GM21529 (cell line): Measurements from ENCODE around the gene CACNA1I.

Source experiments
- ATAC-seq: cut with Tn5 transposase; IDR thresholded peaks from one replicate; pipeline ENCODE4 v1.9.1; 2021; ENCODE audit not compliant: unreplicated experiment

Gene CACNA1I

DNA sequence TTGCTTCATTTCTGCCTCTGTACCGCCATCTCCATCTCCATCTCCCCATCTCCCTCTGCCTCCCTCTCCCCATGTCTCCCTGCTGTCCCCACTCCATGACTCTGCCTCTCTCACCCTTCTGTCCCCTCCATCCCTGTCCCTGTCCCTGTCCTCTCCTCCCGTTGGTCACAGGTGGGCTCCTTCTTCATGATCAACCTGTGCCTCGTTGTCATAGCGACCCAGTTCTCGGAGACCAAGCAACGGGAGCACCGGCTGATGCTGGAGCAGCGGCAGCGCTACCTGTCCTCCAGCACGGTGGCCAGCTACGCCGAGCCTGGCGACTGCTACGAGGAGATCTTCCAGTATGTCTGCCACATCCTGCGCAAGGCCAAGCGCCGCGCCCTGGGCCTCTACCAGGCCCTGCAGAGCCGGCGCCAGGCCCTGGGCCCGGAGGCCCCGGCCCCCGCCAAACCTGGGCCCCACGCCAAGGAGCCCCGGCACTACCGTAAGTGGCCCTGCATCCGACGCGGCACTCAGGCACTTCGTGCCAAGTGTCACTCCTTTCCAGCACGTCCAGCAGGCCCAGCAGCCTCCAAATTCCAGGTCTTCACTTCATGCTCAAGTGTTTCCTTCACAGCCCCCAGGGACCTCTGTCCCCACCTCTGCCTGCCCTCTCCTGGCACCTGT, 76.0 kb downstream of the CACNA1I start:
- no peak for ATAC-seq

DNA sequence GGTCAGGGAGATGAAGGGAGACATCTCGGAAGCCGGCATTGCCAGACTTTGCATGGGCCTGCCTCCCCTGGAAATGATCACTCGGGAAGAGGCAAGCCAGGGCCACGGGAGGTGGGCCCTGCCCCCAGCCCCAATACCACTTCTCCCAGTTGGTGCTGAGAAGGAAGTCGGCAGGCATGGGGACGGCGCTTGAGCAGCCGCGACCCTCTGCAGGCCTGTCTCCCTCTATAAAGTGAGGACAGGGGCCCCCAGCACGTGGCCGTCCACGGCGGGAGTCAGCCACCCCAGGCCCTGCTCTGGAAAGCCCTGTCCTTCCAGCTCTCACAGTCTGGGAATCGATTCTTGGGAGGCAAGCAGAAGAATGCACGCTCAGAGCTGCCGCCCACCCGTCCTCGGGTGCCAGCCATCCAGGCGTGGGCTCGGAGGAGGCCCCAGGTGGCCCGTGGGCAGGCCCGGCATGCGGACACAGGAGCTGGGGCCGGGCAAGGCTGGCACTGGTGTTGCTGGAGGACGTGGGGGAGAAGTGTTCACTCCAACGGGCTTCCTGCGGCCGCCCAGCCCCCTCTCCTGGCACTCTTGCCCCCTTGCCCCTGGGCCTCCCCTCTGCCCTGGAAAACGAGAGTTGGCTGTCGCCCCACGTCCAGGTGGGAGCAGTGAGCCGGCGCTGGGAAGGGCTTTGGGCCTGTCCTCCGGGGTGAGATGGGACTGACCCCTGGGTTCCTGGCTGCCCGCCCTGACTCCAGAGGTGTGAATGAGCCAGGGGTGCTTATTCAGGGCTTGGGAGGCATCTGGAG, 77.5 kb downstream of the CACNA1I start:
- ATAC-seq = no peak

DNA sequence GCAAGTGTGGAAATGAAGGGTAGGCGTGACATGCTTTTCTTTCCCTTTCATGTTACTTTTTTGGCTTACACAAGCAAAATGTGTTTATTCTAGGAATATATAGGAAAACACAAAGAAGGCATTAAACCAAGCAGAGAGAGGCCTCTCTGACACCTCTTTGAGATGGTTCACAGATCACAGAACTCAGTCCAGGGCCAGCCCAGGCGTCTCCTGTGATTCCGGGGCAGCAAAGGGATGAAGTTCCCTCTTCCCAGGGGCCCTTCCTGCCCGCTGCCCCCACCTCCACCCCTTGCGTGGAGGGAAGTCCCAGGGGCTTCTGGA, 78.0 kb downstream of the CACNA1I start:
- ATAC-seq = no peak

DNA sequence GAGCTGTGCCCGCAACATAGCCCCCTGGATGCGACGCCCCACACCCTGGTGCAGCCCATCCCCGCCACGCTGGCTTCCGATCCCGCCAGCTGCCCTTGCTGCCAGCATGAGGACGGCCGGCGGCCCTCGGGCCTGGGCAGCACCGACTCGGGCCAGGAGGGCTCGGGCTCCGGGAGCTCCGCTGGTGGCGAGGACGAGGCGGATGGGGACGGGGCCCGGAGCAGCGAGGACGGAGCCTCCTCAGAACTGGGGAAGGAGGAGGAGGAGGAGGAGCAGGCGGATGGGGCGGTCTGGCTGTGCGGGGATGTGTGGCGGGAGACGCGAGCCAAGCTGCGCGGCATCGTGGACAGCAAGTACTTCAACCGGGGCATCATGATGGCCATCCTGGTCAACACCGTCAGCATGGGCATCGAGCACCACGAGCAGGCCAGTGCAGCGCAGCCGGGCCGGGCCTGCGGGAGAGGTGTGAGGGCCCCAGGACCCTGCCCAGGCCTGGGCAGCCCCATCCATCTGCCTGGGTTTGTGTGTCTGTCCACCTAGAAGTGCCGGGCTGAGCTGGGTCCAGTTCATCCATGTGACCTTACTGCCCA, 79.0 kb downstream of the CACNA1I start:
- ATAC-seq = no peak

DNA sequence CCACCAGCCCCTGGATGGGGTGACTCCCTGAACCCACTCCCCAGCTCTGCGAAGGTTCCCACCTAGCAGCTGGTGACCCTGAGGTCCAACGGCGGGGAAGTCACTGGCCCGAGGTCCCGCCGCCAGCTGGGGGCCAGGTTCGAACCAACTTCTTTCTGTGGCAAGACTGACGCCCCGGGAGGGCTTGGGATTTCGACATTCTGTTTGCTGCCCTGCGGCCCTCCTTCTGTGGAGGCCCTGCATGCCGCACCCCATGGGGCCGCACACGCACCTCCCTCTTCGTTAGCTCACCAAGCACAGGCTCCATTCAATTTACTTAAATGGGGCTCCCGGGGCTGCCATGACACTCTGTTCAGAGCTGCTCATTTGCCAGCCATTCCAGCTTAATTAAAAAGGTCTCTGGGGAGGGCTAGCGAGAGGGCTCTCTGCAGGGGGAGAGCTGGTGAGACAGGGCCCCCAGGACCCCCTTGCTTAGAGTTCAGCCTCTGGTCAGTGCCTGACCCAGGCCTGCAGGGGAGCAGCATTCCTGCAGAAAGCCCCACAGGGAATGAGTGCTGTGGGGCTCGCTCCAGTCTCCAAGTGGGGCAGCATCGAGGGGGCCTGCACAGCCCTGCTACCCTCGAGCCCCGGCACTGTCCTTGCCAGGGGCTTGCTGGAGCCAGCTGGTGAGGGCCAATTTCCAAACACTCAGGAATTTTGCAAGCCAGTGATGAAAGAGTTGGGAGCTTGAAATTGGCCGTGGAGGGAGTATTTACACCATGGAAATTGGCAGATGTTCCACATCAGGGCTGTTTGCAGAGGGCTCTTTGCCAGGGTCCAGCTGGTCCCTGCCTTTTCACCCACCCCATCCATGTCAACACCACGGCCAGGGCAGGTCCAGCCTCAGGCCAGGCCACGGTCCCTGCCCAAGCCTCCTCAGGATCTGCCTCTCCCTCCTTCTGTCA, 80.8 kb downstream of the CACNA1I start:
- no peak for ATAC-seq

DNA sequence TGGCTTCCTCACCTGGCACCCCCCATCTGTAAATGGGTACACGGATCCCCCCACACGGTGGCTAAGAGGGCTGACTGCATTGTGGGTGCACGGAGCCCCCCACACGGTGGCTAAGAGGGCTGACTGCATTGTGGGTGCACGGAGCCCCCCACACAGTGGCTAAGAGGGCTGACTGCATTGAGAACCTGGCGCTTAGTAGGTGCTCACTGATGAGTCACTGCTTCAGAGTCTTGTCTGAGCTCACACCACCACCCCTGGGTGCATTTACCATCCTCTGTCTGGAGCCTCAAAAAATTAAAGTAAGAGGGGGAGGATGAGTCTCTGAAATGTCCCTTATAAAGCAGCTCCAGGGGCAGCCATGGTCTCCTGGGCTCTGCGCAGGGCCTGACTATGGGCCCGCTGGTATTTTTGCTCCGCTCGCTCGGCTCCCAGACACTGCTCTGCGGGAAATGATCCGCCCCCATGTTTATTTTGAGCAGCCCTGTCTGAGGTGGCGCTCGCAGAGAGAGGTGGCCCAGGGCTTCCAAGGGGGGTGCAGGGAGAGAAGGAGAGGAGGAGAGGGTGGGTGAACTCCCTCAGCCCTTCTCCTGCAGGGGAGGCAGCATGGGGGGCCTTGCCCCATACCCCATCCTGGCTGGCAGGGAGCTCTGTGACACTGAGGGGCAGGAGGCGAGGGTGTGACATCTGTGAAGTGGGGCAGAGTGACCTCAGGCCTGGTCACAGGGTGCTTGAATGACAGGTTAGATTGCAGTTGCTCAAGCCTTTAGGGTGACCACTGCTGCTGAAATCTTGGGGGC, 82.6 kb downstream of the CACNA1I start:
- ATAC-seq = no peak

DNA sequence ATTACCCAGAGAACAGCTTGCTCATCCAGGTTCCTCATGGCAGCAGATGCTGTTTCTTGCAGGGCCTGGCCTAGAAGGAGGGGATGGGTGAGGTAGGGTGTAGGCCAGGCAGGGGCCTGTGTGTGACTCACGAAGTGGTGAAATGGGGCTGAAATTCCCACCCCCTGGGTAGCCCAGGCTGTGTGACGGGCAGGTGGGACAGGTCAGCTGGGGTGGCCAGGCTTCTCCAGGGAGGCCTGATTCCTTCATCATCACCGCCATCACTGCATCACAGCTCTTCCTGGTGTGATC, 83.2 kb downstream of the CACNA1I start:
- no peak for ATAC-seq

DNA sequence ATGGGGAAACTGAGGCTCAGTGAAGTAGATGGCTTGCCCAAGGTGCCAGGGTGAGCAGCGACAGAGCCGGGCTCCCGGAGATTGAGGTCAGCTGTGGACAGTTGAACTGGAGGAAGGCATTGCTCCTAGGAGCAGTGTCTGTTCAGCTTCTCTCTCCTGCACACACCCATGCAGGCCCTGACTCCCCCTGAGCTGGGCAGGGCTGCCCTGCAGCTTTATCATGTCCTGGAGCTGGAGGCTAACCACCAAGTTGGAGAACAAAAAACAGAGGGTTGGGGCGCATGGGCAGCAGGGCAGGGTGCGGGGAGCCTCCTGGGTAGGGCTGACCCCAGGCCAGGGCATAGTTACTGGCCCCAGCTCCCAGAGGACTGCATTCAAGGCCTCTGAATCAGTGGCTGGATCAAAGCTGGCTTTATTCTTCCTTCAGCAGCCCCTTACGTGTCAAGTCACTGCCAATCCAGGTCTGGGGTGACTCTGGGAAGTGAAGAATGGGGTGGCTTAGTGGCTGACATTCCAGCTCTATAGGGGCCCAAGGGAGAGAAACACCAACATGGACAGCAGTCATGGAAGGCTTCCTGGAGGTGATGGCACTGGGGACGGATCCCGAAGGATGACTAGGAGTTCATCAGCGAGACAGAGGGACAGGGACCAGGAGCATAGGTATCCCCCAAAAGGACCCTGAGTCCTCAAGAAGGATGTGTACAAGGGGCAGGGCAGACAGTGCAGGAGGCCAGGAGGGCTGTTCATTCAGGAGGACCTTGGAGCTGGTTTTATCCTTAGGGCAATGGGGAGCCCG, 83.8 kb downstream of the CACNA1I start:
- ATAC-seq = no peak

DNA sequence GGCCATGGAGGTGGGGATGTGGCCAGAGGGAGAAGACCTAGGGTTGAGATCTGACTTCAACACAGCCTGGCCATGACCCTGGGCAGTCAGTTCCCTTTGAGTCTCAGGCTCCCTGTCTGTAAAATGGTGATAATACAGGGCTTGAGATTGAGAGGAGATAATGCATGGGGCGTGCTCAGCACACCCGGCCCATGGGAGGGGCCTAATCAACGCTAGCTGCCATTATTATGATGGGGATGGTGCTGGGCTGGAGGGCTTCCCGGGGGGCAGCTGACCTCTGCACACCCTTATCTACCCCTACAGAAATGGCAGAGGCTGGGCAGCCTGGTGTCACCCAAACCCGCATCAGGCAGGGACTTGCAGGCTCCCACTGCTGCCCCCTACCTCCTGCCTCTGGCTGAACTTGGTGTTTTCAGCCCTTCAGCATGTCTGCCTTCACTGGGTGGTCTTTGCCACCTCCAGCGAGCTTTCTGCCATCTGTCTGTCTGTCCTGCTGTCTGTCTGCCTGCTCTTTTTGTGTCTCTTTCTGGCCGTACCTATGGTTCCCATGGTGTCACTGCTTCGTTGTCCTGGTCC, 84.5 kb downstream of the CACNA1I start:
- no peak for ATAC-seq

DNA sequence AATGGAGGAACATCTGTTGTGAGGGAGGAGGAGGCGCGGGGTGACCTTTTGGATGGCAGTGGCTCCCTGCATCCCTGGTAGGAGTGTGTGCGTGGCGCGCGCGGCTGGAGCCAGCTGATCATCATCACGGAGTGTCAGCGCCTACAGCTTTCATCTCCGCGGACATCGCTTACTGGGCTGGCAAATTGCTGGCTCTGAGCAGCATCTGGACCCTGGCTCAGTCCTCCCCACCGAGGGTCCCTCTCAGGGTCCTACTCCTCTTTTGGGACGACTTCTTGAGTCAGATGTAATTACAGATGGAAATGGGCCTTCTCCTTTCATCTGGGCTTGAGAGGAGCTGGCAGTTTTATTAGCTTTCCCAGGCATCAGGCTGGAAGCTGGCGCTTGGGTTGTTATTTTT, 85.3 kb downstream of the CACNA1I start:
- ATAC-seq = no peak

DNA sequence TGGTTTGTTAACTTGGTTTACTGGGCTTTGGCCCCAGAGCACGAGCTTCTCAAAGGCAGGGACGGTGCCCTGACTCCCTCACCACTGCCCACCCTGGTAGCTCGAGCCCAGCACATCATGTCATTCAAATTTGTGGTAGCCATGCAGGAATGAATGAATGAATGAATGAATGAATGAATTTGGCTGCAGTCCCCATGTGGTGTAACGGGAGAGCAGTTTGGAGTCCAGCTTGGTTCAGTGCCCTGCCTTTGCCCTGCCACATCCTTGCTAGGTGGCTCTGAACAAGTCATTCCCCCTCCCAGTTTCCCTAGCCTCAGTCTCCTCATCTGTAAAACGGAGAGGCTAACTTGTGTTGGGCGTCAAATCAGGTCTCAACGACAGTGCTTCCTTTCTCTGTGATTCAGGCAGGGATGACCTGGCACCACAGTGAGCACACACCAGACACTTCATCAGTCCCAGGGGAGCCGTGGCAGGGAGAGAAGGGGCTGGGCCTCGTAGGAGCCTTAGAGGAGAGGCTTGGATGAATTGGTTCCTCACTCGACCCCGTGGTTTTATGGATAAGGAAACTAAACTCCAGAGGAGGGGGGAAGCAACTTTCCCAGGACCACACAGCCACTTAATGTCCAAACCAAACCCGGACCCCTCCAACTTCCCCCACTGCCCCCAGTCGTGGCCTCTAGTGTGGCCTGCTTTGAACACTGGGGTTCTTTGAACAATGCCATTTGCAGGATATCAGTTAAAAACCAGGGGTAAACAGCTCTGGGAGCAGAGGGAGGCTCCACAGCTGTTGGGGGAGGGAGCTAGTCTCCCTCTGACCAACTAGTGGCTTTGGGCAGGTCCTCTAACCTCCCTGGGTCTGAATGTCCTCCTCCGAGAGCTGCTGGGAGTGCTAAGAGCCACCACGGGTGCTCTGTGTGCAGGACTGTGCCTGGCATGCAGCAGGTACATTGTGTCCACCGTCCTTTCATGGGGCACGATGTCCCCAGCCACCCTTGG, 86.2 kb downstream of the CACNA1I start:
- ATAC-seq = no peak

DNA sequence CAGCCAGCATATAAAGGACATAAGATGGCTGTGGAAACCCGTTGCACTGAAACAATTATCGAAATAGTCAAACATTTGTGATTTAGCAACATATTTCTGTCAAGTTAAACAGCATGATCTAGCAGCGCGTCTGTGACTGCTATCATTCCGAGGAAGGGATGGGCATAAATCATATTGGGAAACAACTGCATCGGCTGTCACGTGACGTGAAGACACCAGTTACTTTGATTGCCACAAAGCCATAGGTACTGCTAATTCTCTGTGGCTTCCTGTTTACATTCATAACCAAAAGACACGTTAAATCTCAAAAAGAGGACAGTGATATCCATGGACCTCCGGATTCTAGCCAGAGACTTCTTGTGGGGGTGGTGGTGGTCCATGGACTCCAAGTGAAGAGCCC, 87.8 kb downstream of the CACNA1I start:
- ATAC-seq = no peak

DNA sequence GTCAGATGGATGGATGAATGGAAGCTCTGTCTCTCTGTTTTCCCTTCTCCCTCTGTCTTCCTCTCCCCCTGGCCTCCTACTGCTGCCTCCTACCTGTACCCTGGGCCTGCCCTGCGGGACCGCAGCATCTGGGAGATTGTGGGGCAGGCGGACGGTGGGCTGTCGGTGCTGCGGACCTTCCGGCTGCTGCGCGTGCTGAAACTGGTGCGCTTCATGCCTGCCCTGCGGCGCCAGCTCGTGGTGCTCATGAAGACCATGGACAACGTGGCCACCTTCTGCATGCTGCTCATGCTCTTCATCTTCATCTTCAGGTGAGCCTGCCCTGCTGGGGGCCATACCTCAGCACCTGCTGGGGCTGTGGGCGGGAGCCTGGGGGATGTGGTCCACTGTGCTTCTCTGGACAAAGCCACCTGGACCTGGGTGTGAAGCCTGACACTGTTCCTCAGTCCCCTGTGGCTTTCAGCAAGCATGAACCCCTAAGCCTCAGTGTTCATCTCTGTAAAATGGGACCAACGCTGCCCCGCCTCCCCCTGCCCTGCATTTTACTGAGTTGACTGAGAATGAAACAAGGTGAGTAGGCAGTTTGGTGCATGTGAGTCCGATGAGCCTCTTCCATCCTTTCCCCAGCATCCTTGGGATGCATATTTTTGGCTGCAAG, 88.4 kb downstream of the CACNA1I start:
- ATAC-seq = no peak

DNA sequence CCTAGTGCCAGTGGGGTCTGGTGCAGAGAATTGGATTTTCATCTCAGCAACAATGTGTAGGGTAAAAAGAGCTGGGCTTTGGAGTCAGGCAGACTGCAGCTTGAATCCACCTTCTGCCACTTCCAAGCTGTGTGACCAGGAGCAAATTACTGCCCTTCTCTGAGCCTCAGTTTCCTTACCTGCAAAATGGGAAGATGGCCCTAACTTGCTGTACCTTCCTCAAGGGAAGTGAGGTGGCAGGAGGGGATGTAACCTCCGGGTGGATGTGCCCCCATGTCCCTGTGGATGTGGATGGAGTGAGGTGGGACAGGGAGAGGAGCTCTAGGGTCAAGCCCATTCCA, 90.9 kb downstream of the CACNA1I start:
- no peak for ATAC-seq

DNA sequence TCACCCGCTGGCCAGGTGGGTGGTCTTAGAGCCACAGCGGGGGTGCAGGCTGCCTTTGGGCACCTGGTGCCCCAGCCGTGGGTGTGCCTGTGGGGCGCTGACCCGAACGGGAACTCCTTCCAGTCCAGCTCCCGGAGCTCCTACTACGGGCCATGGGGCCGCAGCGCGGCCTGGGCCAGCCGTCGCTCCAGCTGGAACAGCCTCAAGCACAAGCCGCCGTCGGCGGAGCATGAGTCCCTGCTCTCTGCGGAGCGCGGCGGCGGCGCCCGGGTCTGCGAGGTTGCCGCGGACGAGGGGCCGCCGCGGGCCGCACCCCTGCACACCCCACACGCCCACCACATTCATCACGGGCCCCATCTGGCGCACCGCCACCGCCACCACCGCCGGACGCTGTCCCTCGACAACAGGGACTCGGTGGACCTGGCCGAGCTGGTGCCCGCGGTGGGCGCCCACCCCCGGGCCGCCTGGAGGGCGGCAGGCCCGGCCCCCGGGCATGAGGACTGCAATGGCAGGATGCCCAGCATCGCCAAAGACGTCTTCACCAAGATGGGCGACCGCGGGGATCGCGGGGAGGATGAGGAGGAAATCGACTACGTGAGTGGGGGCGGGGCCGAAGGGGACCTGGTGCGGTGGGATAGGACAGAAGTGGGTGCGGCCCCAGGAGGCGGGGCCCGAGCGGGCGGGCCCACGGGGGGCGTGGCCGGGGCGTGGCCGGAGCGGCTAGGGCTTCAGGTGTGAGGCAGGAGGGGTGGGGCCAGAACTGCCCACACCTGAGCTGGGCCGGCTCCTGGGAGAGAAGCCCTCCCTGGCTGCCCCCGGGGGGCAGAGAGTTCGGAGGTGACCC, 91.5 kb downstream of the CACNA1I start:
- ATAC-seq = no peak

DNA sequence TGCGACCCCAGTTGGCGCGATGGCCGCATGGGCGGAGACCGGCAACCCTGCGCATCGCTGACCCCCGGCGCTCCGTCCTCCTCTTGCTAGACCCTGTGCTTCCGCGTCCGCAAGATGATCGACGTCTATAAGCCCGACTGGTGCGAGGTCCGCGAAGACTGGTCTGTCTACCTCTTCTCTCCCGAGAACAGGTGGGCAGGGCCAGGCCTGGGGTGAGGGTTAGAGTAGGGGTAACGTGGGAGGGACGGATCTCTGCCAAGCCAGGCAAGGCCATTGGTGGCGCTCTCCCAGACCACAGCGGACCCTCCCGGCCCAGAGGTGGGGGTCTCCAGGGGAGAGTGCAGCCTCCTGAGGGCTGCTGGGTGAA, 92.1 kb downstream of the CACNA1I start:
- no peak for ATAC-seq

DNA sequence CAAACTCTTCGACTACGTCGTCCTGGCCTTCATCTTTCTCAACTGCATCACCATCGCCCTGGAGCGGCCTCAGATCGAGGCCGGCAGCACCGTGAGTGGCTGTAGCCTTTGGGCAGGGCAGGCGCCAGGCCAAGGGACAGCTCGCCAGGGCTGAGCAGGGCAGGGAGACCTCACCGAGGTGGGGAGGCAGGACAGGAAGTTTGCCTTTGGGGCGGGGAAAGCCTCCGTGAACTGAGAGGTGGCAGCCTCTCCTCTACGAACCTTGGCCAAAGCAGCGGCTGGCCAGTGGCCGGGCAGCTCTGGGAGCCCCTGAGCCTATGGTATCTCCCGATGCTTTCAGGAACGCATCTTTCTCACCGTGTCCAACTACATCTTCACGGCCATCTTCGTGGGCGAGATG, 93.2 kb downstream of the CACNA1I start:
- no peak for ATAC-seq
